ENCODE data around the gene METTL15. TPM values are rescaled to one million over a fixed set of nuclear protein-coding genes. Genes with fewer than 3 reads are reported as not detected.

The METTL15 gene
- total RNA-seq, 1 experiment from 2014 or later = 10.3 TPM

Small RNA genes lying within 50 kb of the gene (small RNA-seq; reads per million reads assigned to genes)
- not detected for gene AC023206.1

Other genes starting within 250 kb of the METTL15 start
- gene KIF18A, start 232 bp upstream of the METTL15 start, total RNA-seq (2014; rRNA removed; shearing (Covaris generic)) = 7.9 and 8.0 TPM in 2 replicates

Measured in HT-29 (cell line).